SK-N-MC (cell line): ENCODE measurements around the gene TECPR1.

Experiments
- EZH2 ChIP-seq: fragments of 200-600 bp; sonication (generic); IDR thresholded peaks from one replicate; pipeline ENCODE4 v1.6.1; 2017; ENCODE audit warnings: antibody characterized with exemption
- POLR2AphosphoS5 ChIP-seq: IDR thresholded peaks from 2 replicates; pipeline ENCODE4 v1.6.1; 2012; ENCODE audit warnings: mild to moderate bottlenecking, low read depth, low read length, borderline replicate concordance

- TF ChIP-seq EZH2 (no peak), POLR2AphosphoS5 (no peak)
These were observed 816 bp downstream of the TECPR1 start for GRCh38 chr7:98251231-98251600.
